ENCODE results near the gene SEC14L3.

SEC14L3 gene

GRCh38 chr22:30471616-30472318 lies at the start of gene SEC14L3:
TSS of gene SEC14L3 (minus strand) at chr22:30472017. CDS start at chr22:30471958, 59 bp downstream.
- no peak for DNase-seq

- no peak for DNase-seq
Observed at GRCh38 chr22:30519842-30520425, 48.1 kb upstream of the SEC14L3 start.

DNA sequence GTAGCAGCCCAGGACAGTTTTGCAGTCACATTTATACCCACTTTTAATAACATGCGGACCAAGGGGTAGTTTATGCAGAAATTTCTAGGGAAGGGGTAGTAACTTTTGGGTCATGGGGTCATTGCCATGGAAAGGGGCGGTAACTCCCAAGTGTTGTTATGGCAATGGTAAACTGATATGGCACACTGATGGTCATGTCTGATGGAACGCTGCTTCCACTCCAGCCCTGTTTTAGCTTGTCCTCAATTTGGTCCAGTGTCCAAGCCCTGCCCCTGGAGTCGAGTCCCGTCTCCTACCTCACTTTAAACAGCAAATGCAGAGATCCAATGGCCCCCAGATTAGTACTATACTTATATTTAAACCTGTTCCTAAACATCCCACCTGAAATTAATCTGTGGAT lies 44.9 kb upstream of the SEC14L3 start:
- DNase-seq = no peak

DNA sequence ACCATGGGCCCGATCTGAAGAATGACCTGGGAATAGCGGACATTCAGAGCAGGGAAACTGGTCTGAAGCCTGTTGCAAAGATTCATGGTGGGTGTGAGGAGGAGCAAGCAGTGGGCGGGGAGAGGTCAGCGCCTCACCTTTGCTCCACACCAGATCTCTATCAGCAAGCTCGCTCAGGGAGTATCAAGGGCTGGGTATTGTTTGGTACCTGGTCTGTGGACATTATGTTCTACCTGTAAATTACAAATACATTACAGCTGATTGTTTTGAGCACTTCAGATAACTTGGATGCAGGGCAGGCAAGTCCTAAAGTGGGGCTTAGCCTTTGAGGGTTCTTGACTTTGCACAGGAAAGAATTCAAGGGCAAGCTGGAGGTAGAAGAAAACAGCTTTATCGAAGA lies 44.5 kb upstream of the SEC14L3 start:
- no peak for DNase-seq

- DNase-seq = no peak
Observed at GRCh38 chr22:30514252-30514651, 42.4 kb upstream of the SEC14L3 start.

DNA sequence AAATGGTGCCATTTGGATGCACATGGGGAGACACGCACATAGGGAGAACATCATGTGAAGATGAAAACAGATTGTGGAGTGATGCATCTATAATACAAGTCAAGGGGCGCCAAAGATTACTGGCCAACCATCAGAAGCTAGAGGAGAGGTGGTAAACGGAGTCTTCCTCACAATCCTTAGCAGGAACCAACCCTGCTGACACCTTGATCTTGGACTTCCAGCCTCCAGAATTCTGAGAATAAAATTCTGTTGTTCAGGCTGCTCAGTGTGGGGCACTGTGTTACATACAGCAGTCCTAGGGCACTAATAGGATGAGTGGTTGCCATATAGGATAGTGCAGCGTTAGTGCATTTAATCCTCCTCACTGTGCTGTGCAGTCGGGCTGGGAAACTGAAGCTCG lies 41.6 kb upstream of the SEC14L3 start:
- no peak for DNase-seq

DNA sequence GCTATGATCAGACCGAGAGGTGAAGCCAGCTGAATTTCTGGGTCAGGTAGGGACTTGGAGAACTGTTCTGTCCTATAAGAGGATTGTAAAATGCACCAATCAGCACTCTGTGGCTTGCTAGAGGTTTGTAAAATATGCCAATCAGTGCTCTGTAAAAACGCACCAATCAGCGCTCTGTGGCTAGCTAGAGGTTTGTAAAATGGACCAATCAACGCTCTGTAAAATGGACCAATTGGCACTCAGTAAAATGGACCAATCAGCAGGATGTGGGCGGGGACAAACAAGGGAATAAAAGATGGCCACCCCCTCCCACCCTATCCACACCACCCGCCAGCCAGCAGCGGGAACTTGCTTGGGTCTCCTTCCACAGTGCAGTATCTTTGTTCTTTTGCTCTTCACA lies 40.1 kb upstream of the SEC14L3 start:
- DNase-seq = no peak

- no peak for DNase-seq
Observed at GRCh38 chr22:30511109-30511508, 39.3 kb upstream of the SEC14L3 start.

GRCh38 chr22:30508216-30508615 lies 36.4 kb upstream of the SEC14L3 start:
- DNase-seq = no peak

DNA sequence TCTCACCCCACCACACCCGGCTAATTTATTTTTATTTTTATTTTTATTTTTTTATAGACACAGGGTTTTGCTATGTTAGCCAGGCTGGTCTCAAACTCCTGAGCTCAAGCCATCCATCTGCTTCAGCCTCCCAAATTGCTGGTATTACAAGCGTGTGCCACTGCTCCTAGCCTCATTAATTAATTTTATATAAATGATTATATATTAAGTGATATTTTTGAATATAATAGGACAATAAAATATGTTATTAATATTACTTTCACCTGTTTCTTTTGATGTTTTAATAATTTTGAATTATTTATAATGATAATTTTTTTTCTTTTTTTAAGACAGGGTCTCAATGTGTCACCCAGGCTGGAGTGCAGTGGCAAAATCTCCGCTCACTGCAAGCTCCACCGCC lies 35.9 kb upstream of the SEC14L3 start:
- no peak for DNase-seq

GRCh38 chr22:30506507-30506968 lies 34.7 kb upstream of the SEC14L3 start:
- no peak for DNase-seq

- DNase-seq = no peak
Observed at GRCh38 chr22:30503551-30503950, 31.7 kb upstream of the SEC14L3 start.

- DNase-seq = no peak
Observed at GRCh38 chr22:30502911-30503310, 31.1 kb upstream of the SEC14L3 start.

GRCh38 chr22:30502153-30502552 lies 30.3 kb upstream of the SEC14L3 start:
- no peak for DNase-seq

DNA sequence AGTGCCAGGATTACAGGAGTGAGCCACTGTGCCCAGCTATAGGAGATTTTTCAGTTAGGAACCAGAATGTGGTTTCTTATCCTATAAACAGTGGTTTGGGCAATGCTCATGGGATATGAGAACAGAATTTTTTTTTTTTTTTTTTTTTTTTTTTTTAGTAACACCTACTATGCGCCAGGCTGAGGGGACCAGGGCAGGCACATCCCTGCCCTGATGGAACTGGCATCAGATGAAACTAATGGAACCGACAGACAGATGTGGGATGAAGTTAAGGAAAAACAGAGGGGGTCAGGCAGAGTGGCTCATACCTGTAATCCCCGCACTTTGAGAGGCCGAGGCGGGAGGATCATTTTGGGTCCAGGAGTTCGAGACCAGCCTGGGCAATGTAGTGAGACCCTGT lies 28.8 kb upstream of the SEC14L3 start:
- DNase-seq = no peak

DNA sequence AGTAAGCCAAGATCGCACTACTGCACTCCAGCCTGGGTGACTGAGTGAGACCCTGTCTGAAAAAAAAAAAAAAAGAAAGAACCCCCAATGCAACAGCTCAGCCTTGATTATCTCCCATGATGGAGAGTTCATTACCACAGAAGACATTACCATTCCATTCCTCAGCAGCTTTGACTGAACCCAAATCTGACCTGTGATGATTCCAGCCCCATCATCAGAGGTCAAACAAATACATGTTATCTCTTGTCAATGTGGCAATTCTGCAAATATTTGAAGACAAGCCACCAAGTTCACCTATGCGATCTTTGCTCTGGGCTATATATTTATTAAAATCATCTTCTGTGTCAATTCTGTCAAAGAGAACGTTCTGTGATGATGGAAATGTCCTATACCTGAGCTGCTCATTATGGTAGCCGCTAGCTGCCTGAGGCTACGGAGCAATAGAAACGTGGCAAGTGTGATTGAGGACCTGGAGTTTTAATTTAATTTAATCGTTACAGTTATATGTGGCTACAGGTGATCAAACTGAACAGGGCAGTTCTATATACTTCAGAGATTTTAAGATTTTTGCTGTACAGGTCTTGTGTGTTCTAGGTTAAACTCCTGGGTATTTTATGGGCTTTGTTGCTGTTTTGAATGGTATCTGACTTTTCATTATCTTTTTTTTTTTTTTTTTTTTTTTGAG lies 25.8 kb upstream of the SEC14L3 start:
- DNase-seq = no peak

DNA sequence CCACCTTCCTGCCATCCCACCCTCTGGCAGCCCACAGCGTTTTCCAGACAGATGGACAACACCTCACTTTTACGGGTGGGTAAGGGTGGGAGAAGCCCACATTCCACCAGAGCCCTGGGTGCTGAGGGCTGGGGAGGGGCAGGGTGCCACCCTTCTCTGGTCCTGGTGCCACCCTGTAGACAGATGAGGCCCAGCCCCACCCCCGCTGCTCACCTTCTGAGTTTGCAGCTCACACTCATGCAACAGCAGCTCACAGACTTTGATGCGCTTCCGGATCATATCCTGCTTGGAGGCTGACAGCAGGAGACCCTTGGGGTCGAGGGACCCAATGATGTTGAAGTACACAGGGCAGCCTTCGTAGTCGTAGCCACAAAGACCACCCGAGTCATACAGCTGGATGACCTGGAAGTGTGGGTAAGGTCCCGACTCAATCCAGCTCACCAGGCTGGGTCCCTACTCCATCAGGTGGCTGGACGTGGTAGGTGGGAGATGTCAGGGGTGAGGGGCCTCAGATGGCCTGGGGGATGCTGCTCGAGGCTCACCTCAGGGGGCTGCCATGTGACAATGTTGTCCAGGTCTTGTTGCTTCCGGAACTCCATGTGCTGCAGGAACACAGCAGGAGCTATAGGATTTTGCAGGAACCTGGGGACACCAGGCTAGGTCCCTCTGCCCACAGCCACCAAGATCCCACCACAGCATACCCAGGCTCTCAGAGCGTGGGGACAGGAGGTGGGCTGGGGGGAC lies 23.4 kb upstream of the SEC14L3 start:
- DNase-seq = no peak

GRCh38 chr22:30492144-30492543 lies 20.3 kb upstream of the SEC14L3 start:
- DNase-seq = no peak

GRCh38 chr22:30491381-30491780 lies 19.6 kb upstream of the SEC14L3 start:
- DNase-seq = no peak

DNA sequence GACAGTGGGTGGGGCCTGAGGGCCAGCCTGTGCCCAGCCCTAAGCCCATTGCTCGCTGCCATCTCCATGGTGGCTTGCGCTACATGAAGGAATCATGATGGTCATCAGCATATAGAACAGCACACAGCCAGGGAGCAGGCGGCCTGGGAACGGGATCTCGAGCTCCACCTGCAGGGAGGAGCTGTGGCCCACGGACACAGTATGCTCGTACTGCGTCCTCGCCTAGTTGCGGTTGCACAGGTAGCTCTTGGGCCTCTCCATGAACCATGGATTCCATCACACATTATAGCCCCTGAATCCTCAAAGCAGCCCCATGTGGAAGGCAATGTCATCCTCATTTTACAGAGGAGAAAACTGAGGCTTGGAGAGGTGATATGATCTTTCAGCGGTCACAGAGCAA lies 18.6 kb upstream of the SEC14L3 start:
- DNase-seq = no peak

DNA sequence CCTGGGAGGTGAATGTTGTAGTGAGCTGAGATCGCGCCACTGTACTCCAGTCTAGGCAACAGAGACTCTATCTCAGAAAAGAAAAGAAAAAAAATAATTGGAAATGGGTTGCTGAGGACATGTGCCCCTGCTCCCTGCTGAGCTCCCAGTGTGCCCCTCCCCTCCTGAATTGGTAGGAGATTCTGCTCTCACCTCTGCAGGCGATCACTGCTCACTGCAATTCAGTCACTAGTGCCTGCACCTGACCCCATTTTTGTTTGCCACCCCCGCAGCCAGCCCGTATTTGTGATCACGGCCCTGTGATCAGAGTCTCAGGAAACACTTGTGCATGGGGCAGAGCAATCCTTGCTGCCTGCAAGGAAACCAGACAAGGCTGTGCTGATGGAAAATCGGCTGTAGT lies 16.3 kb upstream of the SEC14L3 start:
- no peak for DNase-seq

DNA sequence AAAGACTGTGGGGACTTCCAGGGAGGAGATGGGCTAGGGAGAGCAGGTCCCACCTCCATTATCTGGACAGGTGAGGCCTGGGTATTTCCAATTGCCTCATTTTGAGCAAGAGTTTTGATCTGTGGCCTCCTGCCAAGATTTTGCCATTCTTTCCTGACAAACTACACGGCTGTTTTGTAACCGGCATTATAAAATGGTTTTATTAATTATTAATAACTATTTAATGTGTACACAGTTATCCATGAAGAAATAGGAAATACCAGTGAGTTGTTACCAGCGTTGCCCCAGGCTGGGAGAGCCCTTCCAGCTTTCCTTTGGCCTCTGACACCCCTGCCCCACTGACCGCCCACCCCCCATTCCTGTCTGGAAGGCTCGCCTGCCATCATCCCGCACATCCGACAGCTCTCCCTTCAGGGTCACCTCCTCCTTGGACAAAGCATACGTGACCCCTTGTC lies 14.9 kb upstream of the SEC14L3 start:
- no peak for DNase-seq

GRCh38 chr22:30486118-30486517 lies 14.3 kb upstream of the SEC14L3 start:
- no peak for DNase-seq
